IgD-negative memory B cell (primary cell): ENCODE measurements around the gene MGAT4C. TPM values are rescaled to one million over a fixed set of nuclear protein-coding genes. Genes with fewer than 3 reads are reported as not detected.
"Not testable (repeated sequence)": the region's sequence is repeated elsewhere in the genome, so short reads cannot be mapped to it uniquely, and the experiment has no call there.

Experiments
- H3K27ac Mint-ChIP-seq, 3 donors: one replicate each; pipeline ENCODE4 v1.8.0; 2020 to 2022; ENCODE audit warnings: mild to moderate bottlenecking in 3 of 3, mixed read lengths in 3 of 3, moderate library complexity in 1 of 3
- H3K27me3 Mint-ChIP-seq: one replicate; pipeline ENCODE4 v1.8.0; 2021; ENCODE audit warnings: mixed read lengths
- H3K36me3 Mint-ChIP-seq: one replicate; pipeline ENCODE4 v1.8.0; 2020; ENCODE audit warnings: mild to moderate bottlenecking, mixed read lengths
- H3K4me1 Mint-ChIP-seq, 3 donors: one replicate each; pipeline ENCODE4 v1.8.0; 2020 to 2022; ENCODE audit warnings: mixed read lengths in 3 of 3, mild to moderate bottlenecking in 1 of 3
- H3K4me3 Mint-ChIP-seq, 4 donors: one replicate each; pipeline ENCODE4 v1.8.0; 2020 to 2022; ENCODE audit warnings: mild to moderate bottlenecking in 4 of 4, mixed read lengths in 4 of 4, moderate library complexity in 3 of 4
- H3K9me3 Mint-ChIP-seq, 3 donors: one replicate each; pipeline ENCODE4 v1.8.0; 2020 to 2021; ENCODE audit warnings: mixed read lengths in 3 of 3, mild to moderate bottlenecking in 1 of 3
- polyA plus RNA-seq: library from polyadenylated mRNA; unstranded; fragments of 300-500 nt; fragmentation: Illumina TruSeq; gene quantifications from one replicate; pipeline ENCODE4 v1.2.3, GENCODE V29; 2021

Gene MGAT4C
- polyA plus RNA-seq, result not detected

DNA sequence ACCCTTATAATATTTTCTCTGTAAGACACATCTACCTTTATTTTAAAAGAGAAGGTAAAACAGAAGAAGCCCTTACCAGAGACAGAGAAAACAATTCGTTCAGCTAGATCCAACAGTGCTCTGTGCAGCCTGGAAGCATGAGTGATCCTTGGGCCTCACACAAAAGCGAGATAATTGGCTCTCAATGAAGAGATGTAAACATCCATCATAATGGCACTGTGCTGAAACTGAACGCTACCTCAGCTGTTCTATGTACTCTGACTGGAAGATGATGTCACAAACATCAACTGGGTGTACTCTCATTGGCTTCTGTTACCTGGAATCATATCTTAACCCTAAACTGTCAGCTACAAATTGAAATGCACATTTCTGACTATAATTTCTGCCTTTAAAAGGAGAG lies at the start of gene MGAT4C:
MGAT4C (minus strand) TSS at position 229 of the 400 bp plus-strand sequence.
- Mint-ChIP-seq H3K4me1 (no peaks in the 10 kb centered on the region), H3K27me3 (no peaks in the 10 kb centered on the region), H3K9me3 (no peaks in the 10 kb centered on the region), H3K36me3 (no peaks in the 10 kb centered on the region), H3K4me3 (no peak within 1 kb of the TSS), H3K27ac (no peak within 1 kb of the TSS)

DNA sequence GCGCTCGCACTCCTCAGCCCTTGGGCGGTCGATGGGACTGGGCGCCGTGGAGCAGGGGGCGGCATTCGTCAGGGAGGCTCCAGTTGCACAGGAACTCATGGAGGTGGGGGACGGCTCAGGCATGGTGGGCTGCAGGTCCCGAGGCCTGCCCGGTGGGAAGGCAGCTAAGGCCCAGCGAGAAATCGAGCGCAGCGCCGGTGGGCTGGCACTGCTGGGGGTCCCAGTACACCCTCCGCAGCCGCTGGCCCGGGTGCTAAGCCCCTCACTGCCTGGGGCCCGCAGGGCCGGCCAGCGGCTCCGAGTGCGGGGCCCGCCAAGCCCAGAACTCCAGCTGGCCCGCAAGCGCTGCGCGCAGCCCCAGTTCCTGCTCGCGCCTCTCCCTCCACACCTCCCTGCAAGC lies 40.2 kb upstream of the MGAT4C start:
- H3K4me1 Mint-ChIP-seq, H3K27me3 Mint-ChIP-seq, H3K4me3 Mint-ChIP-seq, H3K9me3 Mint-ChIP-seq, H3K27ac Mint-ChIP-seq, H3K36me3 Mint-ChIP-seq: not testable (repeated sequence)

DNA sequence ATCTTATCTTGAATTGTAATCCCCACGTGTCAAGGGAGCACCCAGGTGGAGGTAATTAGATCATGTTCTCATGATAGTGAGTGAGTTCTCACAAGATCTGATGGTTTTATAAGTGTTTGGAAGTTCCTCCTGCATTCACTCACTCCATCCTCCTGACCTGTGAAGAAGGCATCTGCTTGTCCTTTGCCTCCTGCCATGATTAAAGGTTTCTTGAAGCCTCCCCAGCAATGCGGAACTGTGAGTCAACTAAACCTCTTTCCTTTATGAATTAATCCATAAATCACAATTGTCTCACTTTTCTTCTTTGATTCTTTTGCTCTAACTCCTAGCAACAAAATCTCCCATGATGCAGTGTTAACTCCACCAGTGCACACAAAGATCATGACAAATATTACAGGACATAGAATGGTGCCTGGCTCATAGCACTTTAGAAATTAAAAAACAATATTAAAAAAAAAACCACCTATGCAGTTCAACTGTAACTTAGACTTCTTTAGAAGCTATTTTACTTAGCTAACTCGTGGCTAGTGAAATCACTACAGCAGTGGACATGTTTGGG lies 37.6 kb upstream of the MGAT4C start:
- no peak overlapping the region for H3K4me3 Mint-ChIP-seq
- no peaks in the 10 kb centered on the region for H3K4me1 Mint-ChIP-seq
- H3K27me3 Mint-ChIP-seq, result no peaks in the 10 kb centered on the region
- peaks cover 2% of the 10 kb centered on the region for H3K36me3 Mint-ChIP-seq
- peaks cover 0 to 3% (median 0%) of the 10 kb centered on the region in 3 donors for H3K9me3 Mint-ChIP-seq
- no peak overlapping the region for H3K27ac Mint-ChIP-seq

DNA sequence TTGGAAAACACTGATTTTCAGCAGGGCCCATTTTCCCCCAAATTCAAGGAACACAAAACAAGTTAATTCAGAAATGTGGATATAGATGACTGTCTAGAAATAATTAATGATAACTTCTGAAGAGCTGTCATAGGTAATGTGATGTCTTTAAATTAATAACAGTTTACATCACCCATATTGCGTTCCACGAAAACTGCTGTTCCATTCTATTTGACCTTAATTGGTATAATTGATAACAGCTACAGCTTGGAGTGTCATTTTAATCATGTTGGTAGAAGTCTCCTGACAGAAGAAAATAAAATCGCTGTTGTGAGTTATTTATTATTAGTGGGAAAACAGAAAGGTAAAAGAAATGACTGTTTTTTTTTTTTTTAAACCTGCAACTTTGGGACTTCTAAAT lies 36.3 kb upstream of the MGAT4C start:
- H3K9me3 Mint-ChIP-seq, result peaks cover 0 to 3% (median 0%) of the 10 kb centered on the region in 3 donors
- no peak overlapping the region for H3K27ac Mint-ChIP-seq
- H3K4me1 Mint-ChIP-seq, result no peaks in the 10 kb centered on the region
- H3K36me3 Mint-ChIP-seq, result peaks cover 4% of the 10 kb centered on the region
- H3K27me3 Mint-ChIP-seq, result no peaks in the 10 kb centered on the region
- H3K4me3 Mint-ChIP-seq, result no peak overlapping the region

DNA sequence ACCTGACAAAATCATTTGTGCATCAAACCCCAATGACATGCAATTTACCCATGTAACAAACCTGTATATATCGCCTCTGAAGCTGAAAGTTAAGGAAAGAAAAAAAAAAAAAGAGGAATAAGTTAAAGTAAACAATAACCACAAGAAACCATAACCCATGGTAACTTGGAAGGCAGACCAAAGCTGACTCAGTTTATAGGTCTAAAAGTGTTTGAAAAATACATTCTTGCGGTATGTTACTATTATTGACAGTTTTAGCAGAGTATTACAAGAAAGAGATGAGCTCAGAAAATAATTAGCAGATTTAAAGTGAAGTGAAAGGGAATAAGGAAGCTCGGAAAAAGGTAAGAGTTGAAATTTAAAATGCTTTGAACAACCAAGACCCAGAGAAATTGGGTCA lies 34.4 kb upstream of the MGAT4C start:
- Mint-ChIP-seq H3K36me3 (peaks cover 4% of the 10 kb centered on the region), H3K9me3 (peaks cover 0 to 3% (median 1%) of the 10 kb centered on the region in 3 donors), H3K27ac (no peak overlapping the region), H3K4me3 (no peak overlapping the region), H3K4me1 (no peaks in the 10 kb centered on the region), H3K27me3 (no peaks in the 10 kb centered on the region)

DNA sequence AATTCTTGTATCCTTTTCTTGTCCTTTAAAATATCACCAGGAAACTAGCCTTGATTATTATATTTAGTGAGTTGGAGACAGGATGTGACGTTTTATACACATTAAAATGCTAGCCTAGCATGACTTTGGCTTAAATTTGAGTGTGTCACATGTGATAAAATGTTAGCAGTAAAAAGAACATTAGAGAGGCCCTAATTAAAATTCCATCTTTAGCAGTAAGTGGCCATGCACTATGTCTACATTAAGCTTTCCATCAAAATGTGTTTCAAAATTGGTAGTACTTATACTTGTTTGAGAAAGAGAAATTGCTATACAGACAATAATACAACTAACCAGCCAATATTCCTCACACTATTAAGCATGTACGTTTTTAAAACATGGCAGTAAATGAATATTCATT lies 29.9 kb upstream of the MGAT4C start:
- H3K27me3 Mint-ChIP-seq, result no peaks in the 10 kb centered on the region
- H3K27ac Mint-ChIP-seq, result no peak overlapping the region
- H3K9me3 Mint-ChIP-seq, result peaks cover 0 to 3% (median 1%) of the 10 kb centered on the region in 3 donors
- peaks cover 4% of the 10 kb centered on the region for H3K36me3 Mint-ChIP-seq
- no peak overlapping the region for H3K4me3 Mint-ChIP-seq
- no peaks in the 10 kb centered on the region for H3K4me1 Mint-ChIP-seq

DNA sequence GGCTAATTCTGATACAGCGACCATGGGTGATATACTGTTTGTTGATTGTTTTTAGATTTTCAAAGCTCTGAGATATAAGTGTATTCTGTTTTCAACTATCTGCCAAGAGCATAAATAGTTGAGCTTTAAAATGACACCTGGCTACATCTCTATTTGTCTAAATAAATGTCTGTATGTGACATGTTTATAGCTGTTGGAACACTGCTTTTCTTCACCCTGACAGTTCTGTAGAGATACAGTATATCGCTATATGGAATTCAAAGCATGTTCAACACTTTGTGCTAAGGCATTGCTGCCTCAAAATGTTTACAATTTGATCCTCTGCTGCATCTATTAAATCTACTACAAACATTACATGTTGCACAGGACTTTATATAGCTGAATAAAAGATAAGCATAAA lies 27.4 kb upstream of the MGAT4C start:
- H3K4me3 Mint-ChIP-seq, result no peak overlapping the region
- H3K36me3 Mint-ChIP-seq, result peaks cover 2% of the 10 kb centered on the region
- H3K4me1 Mint-ChIP-seq, result no peaks in the 10 kb centered on the region
- H3K27ac Mint-ChIP-seq, result no peak overlapping the region
- H3K9me3 Mint-ChIP-seq, result peaks cover 0 to 1% (median 0%) of the 10 kb centered on the region in 3 donors
- no peaks in the 10 kb centered on the region for H3K27me3 Mint-ChIP-seq

DNA sequence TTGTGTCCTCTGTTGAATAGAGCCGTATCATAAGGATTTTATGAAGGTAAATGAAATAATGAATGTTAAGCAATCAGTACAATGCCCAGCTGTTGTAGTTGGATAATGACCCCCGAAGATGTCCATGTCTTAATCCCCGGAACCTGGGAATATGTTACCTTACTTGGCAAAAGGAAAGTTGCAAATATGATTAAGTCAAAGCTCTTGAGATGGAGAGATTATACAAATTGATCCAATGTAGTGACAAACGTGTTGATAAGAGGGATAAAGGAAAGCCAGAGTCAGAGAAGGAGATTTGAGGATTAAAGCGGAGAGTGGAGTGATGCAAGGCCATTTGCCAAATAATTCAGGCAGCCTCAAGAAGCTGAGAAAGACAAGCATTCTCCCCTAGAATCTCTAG lies 19.2 kb upstream of the MGAT4C start:
- Mint-ChIP-seq H3K27ac (no peak overlapping the region), H3K36me3 (no peaks in the 10 kb centered on the region), H3K4me1 (no peaks in the 10 kb centered on the region), H3K4me3 (no peak overlapping the region), H3K9me3 (peaks cover 2 to 5% (median 4%) of the 10 kb centered on the region in 3 donors), H3K27me3 (no peaks in the 10 kb centered on the region)

DNA sequence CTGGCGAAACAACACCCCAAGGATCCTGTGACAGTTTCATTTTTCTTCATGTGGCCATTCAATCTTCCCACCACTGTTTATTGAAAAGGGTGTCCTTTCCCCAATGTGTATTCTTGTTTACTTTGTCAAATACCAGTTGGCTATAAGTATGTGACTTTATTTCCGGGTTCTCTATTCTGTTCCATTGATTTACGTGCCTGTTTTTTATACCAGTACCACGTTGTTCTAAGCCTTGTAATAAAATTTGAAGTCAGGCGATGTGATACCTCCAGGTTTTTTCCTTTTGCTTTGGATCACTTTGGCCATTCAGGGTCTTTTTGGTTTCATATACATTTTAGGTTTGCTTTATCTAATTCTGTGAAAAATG lies 9.1 kb upstream of the MGAT4C start:
- Mint-ChIP-seq H3K4me1 (no peaks in the 10 kb centered on the region), H3K27me3 (peaks cover 5% of the 10 kb centered on the region), H3K27ac (no peak overlapping the region), H3K9me3 (peaks cover 0 to 3% (median 0%) of the 10 kb centered on the region in 3 donors), H3K36me3 (no peaks in the 10 kb centered on the region), H3K4me3 (no peak overlapping the region)

DNA sequence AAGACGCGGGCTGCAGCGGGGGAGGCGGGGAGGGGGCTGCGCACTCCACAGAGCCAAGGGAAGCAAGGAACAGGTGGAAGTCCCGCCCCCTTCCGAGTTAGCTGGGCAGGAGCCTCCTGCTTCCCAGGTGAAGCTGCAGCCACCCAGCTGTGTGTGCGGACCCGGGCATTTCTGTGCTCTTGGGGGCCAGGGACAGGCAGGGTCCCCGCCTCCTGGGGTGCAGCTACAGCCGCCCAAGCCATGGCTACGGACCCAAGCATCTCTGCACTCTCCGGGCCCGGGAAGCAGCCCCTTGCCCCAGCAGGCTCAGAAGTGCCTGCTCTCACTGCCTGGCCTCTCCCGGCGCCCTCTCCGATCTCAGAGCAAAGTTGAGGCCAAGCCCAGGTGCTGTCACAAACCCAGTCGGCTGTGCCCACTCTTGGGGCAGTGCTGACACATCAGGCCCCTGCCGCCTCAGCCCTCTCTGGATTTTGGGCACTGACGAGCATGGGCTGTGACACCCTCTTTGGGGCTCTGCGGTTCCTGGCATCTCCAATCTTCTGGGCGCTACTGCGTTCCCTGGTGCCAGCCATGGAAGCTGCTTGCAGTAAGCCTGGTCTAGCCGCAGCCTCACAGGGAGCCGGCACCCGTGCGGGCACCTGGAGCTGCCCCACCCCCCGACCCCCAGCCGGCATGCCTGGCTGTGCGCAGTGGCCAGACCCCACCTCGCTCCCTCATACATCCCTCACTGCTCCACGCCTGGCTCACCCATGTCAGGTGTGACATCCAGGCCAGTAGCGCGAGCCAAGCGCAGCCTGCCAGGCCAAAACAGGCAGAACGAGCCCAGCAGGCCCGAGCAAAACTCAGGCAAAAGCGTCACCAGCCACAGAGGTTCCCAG lies 8.5 kb upstream of the MGAT4C start:
- peaks cover 0 to 3% (median 0%) of the 10 kb centered on the region in 3 donors for H3K9me3 Mint-ChIP-seq
- H3K36me3 Mint-ChIP-seq, result no peaks in the 10 kb centered on the region

DNA sequence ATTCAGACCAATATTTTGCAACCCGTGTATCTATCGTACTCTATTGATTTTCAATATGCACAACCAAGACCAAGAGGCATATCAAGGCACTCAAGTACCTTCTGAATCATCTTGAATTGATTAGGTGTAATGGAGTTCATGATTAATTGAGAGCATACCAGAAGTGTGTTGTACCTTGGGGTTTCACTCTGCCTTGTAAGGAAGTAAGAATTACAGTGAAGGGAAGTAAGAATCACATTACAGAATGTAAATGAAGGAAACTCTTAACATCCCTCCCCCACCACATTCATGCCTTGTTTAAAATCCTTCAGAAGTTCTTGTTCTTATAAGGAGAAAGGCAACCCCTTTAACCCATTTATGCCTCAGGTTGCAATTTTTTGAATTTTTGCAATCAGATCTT lies 5.4 kb upstream of the MGAT4C start:
- Mint-ChIP-seq H3K4me1 (no peaks in the 10 kb centered on the region), H3K27me3 (peaks cover 5% of the 10 kb centered on the region), H3K9me3 (peaks cover 0 to 3% (median 0%) of the 10 kb centered on the region in 3 donors), H3K27ac (no peak overlapping the region), H3K4me3 (no peak overlapping the region), H3K36me3 (no peaks in the 10 kb centered on the region)

More for the DNA sequence above, 8.5 kb upstream of the MGAT4C start:
- Mint-ChIP-seq H3K4me3 (no peak overlapping the region), H3K27ac (no peak overlapping the region), H3K27me3 (peaks cover 5% of the 10 kb centered on the region), H3K4me1 (no peaks in the 10 kb centered on the region)

DNA sequence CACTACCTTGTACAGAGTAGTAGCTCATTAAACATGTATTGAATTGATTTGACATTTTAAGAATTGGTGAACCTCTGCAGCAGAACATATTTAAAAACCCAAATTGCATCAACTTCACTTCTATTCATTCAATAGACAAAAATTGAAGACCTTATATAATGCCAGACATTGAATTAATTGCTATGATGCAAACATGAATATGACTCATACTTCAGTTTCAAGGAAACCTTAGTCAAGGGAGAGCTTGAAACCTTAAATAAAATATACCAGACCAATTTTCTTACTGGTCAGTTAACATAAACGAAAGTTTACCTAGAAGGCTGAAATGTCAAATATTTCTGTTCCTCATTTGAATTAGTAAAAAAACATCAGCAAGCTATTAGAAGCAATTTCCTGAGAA lies 5.0 kb upstream of the MGAT4C start:
- Mint-ChIP-seq H3K27me3 (peaks cover 5% of the 10 kb centered on the region), H3K4me1 (no peaks in the 10 kb centered on the region)

DNA sequence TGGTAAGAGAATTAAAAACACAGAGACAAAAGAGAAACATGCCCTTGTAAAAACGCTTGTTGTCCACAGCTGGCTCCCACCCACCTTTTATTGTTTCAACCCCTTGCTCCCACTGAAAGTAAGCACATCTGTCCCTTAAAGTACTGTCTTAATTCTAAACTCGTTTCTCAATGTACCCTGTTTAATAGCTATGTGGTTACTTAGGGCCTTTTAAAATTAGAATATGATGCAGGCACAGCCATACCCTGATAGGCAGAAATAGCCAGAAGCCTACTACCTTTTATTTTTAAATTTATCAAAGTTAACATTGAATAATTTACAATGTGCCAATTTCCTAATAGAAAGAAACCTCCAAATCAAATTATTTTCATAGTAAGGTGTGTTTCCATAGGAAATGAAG lies 4.0 kb upstream of the MGAT4C start:
- Mint-ChIP-seq H3K27ac (no peak overlapping the region), H3K9me3 (peaks cover 0 to 3% (median 0%) of the 10 kb centered on the region in 3 donors), H3K27me3 (peaks cover 2% of the 10 kb centered on the region), H3K36me3 (no peaks in the 10 kb centered on the region), H3K4me1 (no peaks in the 10 kb centered on the region), H3K4me3 (no peak overlapping the region)

More for the DNA sequence above, 5.0 kb upstream of the MGAT4C start:
- Mint-ChIP-seq H3K36me3 (no peaks in the 10 kb centered on the region), H3K4me3 (no peak overlapping the region), H3K27ac (no peak overlapping the region), H3K9me3 (peaks cover 0 to 3% (median 0%) of the 10 kb centered on the region in 3 donors)

DNA sequence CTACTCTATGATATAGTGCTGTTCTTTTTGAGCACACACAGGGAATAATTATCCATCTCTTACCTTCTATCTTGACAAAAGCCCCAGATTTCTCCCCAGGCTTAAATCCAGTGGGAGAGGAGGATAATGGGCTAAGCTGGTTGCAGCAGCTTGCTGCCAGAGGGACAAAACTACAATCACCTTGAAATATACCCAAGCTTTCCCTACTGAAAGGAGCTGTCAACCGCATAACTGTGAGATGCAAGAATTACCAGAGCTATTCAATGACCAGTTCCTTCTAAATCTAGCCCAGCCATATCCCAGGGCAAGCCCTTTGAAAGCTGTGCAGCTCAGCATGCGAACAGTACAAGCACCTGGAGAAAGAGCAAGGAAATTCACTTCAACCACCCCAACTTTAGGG lies 943 bp upstream of the MGAT4C start:
- no peak overlapping the region for H3K27ac Mint-ChIP-seq
- H3K27me3 Mint-ChIP-seq, result no peaks in the 10 kb centered on the region
- H3K36me3 Mint-ChIP-seq, result no peaks in the 10 kb centered on the region
- H3K4me1 Mint-ChIP-seq, result no peaks in the 10 kb centered on the region
- H3K9me3 Mint-ChIP-seq, result no peaks in the 10 kb centered on the region
- H3K4me3 Mint-ChIP-seq, result no peak overlapping the region

DNA sequence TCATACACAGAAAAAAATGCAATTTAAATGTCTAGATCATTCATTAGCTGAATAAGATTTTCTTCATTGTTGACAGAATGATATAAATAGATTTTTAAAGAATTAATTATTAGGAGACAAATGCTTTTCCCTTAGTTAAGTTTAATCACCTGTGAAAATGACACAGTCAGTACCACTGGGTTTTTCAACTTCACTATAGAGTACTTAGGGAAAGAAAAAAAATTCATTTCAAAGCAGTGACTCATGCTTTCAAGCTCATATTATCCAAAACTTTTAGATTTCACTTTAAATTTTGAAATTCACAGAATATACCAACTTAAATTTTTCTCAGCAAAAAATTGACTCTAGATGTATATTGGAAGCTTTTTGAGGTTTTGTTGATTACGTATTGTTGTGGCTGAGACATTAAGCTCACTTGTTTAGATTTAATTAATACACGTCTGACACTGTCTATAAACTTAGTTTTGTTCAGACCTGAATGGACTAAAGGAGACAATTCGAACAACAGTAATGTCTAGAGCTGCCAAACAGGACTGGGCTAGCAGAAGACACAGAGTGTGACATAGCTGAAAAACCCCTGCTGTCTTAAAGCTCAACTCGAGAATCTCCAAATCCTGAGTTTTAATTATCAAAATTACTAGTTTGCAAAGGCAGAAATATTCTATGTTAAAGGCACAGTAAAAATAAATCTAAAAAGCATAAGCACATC lies 1.6 kb downstream of the MGAT4C start:
- no peaks in the 10 kb centered on the region for H3K36me3 Mint-ChIP-seq
- H3K27ac Mint-ChIP-seq, result no peak overlapping the region
- H3K4me1 Mint-ChIP-seq, result no peaks in the 10 kb centered on the region
- H3K9me3 Mint-ChIP-seq, result no peaks in the 10 kb centered on the region
- no peak overlapping the region for H3K4me3 Mint-ChIP-seq
- H3K27me3 Mint-ChIP-seq, result no peaks in the 10 kb centered on the region
